K562 (cell line): ENCODE data around the gene CMPK1. TPM values are rescaled to one million over a fixed set of nuclear protein-coding genes. Genes with fewer than 3 reads are reported as not detected.

Experiments used
- CBX1 ChIP-seq: sonication (generic); IDR thresholded peaks from 2 replicates; pipeline ENCODE4 v1.6.1; 2016; ENCODE audit warnings: antibody characterized with exemption, low read depth, mild to moderate bottlenecking
- CCNT2 ChIP-seq: IDR thresholded peaks from 2 replicates; pipeline ENCODE4 v1.6.1; 2011; ENCODE audit warnings: borderline replicate concordance, low read depth, mild to moderate bottlenecking, moderate library complexity, mixed read lengths, low read length; ENCODE audit not compliant: insufficient read length; ENCODE audit errors: extremely low read depth
- COPS2 ChIP-seq: fragments of 450-650 bp; conservative IDR thresholded peaks from 2 replicates; pipeline ENCODE4 v1.6.1; 2016; ENCODE audit warnings: mild to moderate bottlenecking, moderate library complexity
- DNMT1 ChIP-seq: fragments of 450-650 bp; IDR thresholded peaks from 2 replicates; pipeline ENCODE4 v1.6.1; 2016; ENCODE audit warnings: antibody characterized with exemption, mild to moderate bottlenecking
- FOXA3 ChIP-seq, 2 experiments: fragments of 450-650 bp in 1 of 2; sonication (generic) in 1 of 2; formaldehyde crosslinking; IDR thresholded peaks in 1 of 2; conservative IDR thresholded peaks in 1 of 2; 2 replicates each; pipeline versions ENCODE4 v1.4.0 to v1.8.0; 2020 to 2022; ENCODE audit warnings: mild to moderate bottlenecking in 2 of 2, missing genetic modification reagents in 1 of 2
- GABPB2 ChIP-seq: fragments of 250-450 bp; sonication (Bioruptor Pico); conservative IDR thresholded peaks from 2 replicates; pipeline ENCODE4 v1.5.1; 2021; ENCODE audit warnings: mild to moderate bottlenecking
- HDAC1 ChIP-seq, 2 experiments: fragments of 450-650 bp; IDR thresholded peaks; 2 replicates each; pipeline ENCODE4 v1.6.1; 2016 to 2017; ENCODE audit warnings: inconsistent platforms in 1 of 2, mild to moderate bottlenecking in 1 of 2, moderate library complexity in 1 of 2
- HMBOX1 ChIP-seq: sonication (generic); IDR thresholded peaks from 2 replicates; pipeline ENCODE4 v1.6.1; 2016
- HNRNPK ChIP-seq: fragments of 200-400 bp; formaldehyde crosslinking; IDR thresholded peaks from one replicate; pipeline ENCODE4 v1.6.1; 2018; ENCODE audit warnings: mild to moderate bottlenecking, low read depth, low read length; ENCODE audit not compliant: poor library complexity, severe bottlenecking
- ILF3 ChIP-seq: fragments of 450-650 bp; IDR thresholded peaks from 2 replicates; pipeline ENCODE4 v1.6.1; 2018; ENCODE audit warnings: antibody characterized with exemption, mild to moderate bottlenecking, moderate library complexity, borderline replicate concordance
- KLF6 ChIP-seq: fragments of 250-450 bp; sonication (Bioruptor Pico); IDR thresholded peaks from 2 replicates; pipeline ENCODE4 v1.4.0; 2020; ENCODE audit warnings: mild to moderate bottlenecking, moderate library complexity, borderline replicate concordance
- LEF1 ChIP-seq: fragments of 450-650 bp; IDR thresholded peaks from 2 replicates; pipeline ENCODE4 v1.6.1; 2016; ENCODE audit warnings: mild to moderate bottlenecking
- NBN ChIP-seq: fragments of 450-650 bp; IDR thresholded peaks from 2 replicates; pipeline ENCODE4 v1.6.1; 2016; ENCODE audit warnings: low read depth, mild to moderate bottlenecking
- NFIC ChIP-seq: fragments of 450-650 bp; IDR thresholded peaks from 2 replicates; pipeline ENCODE4 v1.6.1; 2017; ENCODE audit warnings: mild to moderate bottlenecking, inconsistent platforms
- PML ChIP-seq: IDR thresholded peaks from 2 replicates; pipeline ENCODE4 v1.6.1; 2012; ENCODE audit warnings: low read length, inconsistent platforms
- PYGO2 ChIP-seq: fragments of 450-650 bp; IDR thresholded peaks from 2 replicates; pipeline ENCODE4 v1.6.1; 2016; ENCODE audit warnings: mild to moderate bottlenecking, missing genetic modification characterization, moderate library complexity, missing compliant biosample characterization
- SP1 ChIP-seq: sonication (generic); formaldehyde crosslinking; IDR thresholded peaks from 2 replicates; pipeline ENCODE4 v1.8.1; 2022; ENCODE audit warnings: mild to moderate bottlenecking, missing genetic modification reagents
- TAF9B ChIP-seq: fragments of 450-650 bp; IDR thresholded peaks from 2 replicates; pipeline ENCODE4 v1.6.1; 2018; ENCODE audit warnings: mild to moderate bottlenecking; ENCODE audit not compliant: partially characterized antibody
- THRA ChIP-seq: fragments of 450-650 bp; IDR thresholded peaks from 2 replicates; pipeline ENCODE4 v1.6.1; 2017; ENCODE audit warnings: mild to moderate bottlenecking, moderate library complexity
- YY1 ChIP-seq, 3 experiments: IDR thresholded peaks; 2 replicates each; pipeline ENCODE4 v1.6.1; 2011; ENCODE audit warnings: low read length in 2 of 3, mild to moderate bottlenecking in 2 of 3, moderate library complexity in 2 of 3, borderline replicate concordance in 1 of 3, control low read depth in 1 of 3, low read depth in 1 of 3; ENCODE audit not compliant: insufficient read depth in 3 of 3, insufficient replicate concordance in 2 of 3, control insufficient read depth in 1 of 3, insufficient read length in 1 of 3; ENCODE audit errors: extremely low read depth in 1 of 3
- ZBTB7A ChIP-seq: IDR thresholded peaks from 2 replicates; pipeline ENCODE4 v1.6.1; 2011; ENCODE audit warnings: low read depth, mild to moderate bottlenecking, low read length, moderate library complexity, borderline replicate concordance; ENCODE audit not compliant: control insufficient read depth
- ZNF263 ChIP-seq: sonication (generic); formaldehyde crosslinking; IDR thresholded peaks from 2 replicates; pipeline ENCODE4 v1.8.0; 2022; ENCODE audit warnings: mild to moderate bottlenecking, missing genetic modification reagents, borderline replicate concordance
- ZNF311 ChIP-seq: fragments of 250-450 bp; sonication (Bioruptor Pico); IDR thresholded peaks from 2 replicates; pipeline ENCODE4 v1.4.0; 2020; ENCODE audit warnings: mild to moderate bottlenecking, moderate library complexity
- ZNF511 ChIP-seq: sonication (generic); formaldehyde crosslinking; IDR thresholded peaks from 2 replicates; pipeline ENCODE4 v1.8.0; 2022; ENCODE audit warnings: mild to moderate bottlenecking, missing genetic modification reagents
- ZNF589 ChIP-seq: fragments of 200-800 bp; sonication (Bioruptor generic); IDR thresholded peaks from 2 replicates; pipeline ENCODE4 v1.6.1; 2016; ENCODE audit warnings: low read depth, missing genetic modification characterization, missing compliant biosample characterization
- ZSCAN29 ChIP-seq: fragments of 450-650 bp; IDR thresholded peaks from 2 replicates; pipeline ENCODE4 v1.6.1; 2017
- ZZZ3 ChIP-seq: fragments of 450-650 bp; IDR thresholded peaks from 2 replicates; pipeline ENCODE4 v1.6.1; 2016; ENCODE audit warnings: antibody characterized with exemption, mild to moderate bottlenecking, moderate library complexity
- polyA plus RNA-seq, 8 experiments: library from polyadenylated mRNA; depleted of rRNA in 4 of 8; stranded (reverse) in 5 of 8; unstranded in 3 of 8; fragments of >200 nt; fragmentation: Nextera tagmentation in 2 of 8; fragmentation: Illumina TruSeq in 1 of 8; extraction: Ambion mirVana in 2 of 8; extraction: Trizol in 1 of 8; gene quantifications; 2 replicates each; pipeline versions ENCODE4 v1.2.1 to v1.2.3, GENCODE V29; 2011 to 2014; ENCODE audit warnings: inconsistent platforms in 1 of 8, missing spikeins in 1 of 8
- total RNA-seq, 7 experiments: library from RNA; depleted of rRNA in 6 of 7; stranded (reverse); fragments of >200 nt in 6 of 7; fragmentation: Illumina TruSeq in 2 of 7; extraction: Trizol in 2 of 7; gene quantifications; 2 replicates each; pipeline versions ENCODE4 v1.2.1 to v1.2.3, GENCODE V29; 2011 to 2021; ENCODE audit warnings: low replicate concordance in 1 of 7

CMPK1 gene
- total and polyA plus RNA-seq, 9 of the 15 experiments (the other 6 are each of a cell fraction or from before 2014, with no cell fraction given) = 54.5 to 197 (median 116) TPM

- TF ChIP-seq ZNF511 (0 out of 2 replicates have a peak, but pooled peaks have one; percentile 4), PYGO2 (tag) (no peak), DNMT1 (no peak), NFIC (no peak), YY1 (IDR thresholded peaks at IDR 0.05; ENCODE audit: borderline replicate concordance in 1 of 3, control insufficient read depth in 1 of 3, extremely low read depth in 1 of 3, insufficient read depth in 3 of 3, insufficient read length in 1 of 3, insufficient replicate concordance in 2 of 3, low read depth in 1 of 3, low read length in 2 of 3) (peak in 2 of 3 experiments; percentile 68 to 79), SP1 (peak; percentile 76), ZZZ3 (no peak), KLF6 (CRISPR knock-in tag) (no peak), COPS2 (no peak), HMBOX1 (0 out of 2 replicates have a peak, but pooled peaks have one; percentile 34), CBX1 (0 out of 2 replicates have a peak, but pooled peaks have one; percentile 37), ILF3 (no peak), TAF9B (peak; percentile 61), HDAC1 (IDR thresholded peaks at IDR 0.05) (peak in 1 of 2 experiments; percentile 3; a peak in 1 of 4 replicates), FOXA3 (CRISPR knock-in tag; conservative IDR thresholded peaks at IDR 0.05 in 1 of 2, IDR thresholded peaks at IDR 0.05 in 1 of 2) (peak in 1 of 2 experiments; percentile 79; a peak in 1 of 4 replicates), CCNT2 (no peak), ZNF263 (CRISPR knock-in tag) (peak; percentile 26; the same call in 1 of the 2 replicates), ZBTB7A (0 out of 2 replicates have a peak, but pooled peaks have one; percentile 8), PML (peak; percentile 82), NBN (peak; percentile 82), LEF1 (0 out of 2 replicates have a peak, but pooled peaks have one; percentile 37), HNRNPK (no peak), THRA (no peak), GABPB2 (CRISPR knock-in tag) (no peak), ZNF311 (CRISPR knock-in tag) (no peak), ZNF589 (CRISPR knock-in tag) (0 out of 2 replicates have a peak, but pooled peaks have one; percentile 39), ZSCAN29 (no peak)
These were observed at the start of gene CMPK1 (continued) for GRCh38 chr1:47333578-47333921.
